Measurements from ENCODE around the gene MEOX1.

MEOX1 gene

GRCh38 chr17:43640491-43641252, 21.1 kb downstream of the MEOX1 start:
- TF ChIP-seq TAF1 (IDR thresholded peaks at IDR 0.05; ENCODE audit: borderline replicate concordance, insufficient read depth, low read length) (no peak), FOXP2 (optimal IDR thresholded peaks at IDR 0.05; ENCODE audit: borderline replicate concordance, extremely low read depth, extremely low read length, insufficient read depth) (no peak), POLR2AphosphoS5 (IDR thresholded peaks at IDR 0.05; ENCODE audit: low read depth, low read length) (no peak), REST (IDR thresholded peaks at IDR 0.05; ENCODE audit: insufficient read depth in 1 of 2, low read depth in 2 of 2, low read length in 2 of 2) (no peak), SIN3A (IDR thresholded peaks at IDR 0.05; ENCODE audit: borderline replicate concordance, insufficient read depth, low read length) (no peak)

- no peak for TF ChIP-seq REST (IDR thresholded peaks at IDR 0.05; ENCODE audit: insufficient read depth in 1 of 2, low read depth in 2 of 2, low read length in 2 of 2)
- TF ChIP-seq FOXP2 (optimal IDR thresholded peaks at IDR 0.05; ENCODE audit: borderline replicate concordance, extremely low read depth, extremely low read length, insufficient read depth), result no peak
- TF ChIP-seq SIN3A (IDR thresholded peaks at IDR 0.05; ENCODE audit: borderline replicate concordance, insufficient read depth, low read length), result no peak
- TF ChIP-seq TAF1 (IDR thresholded peaks at IDR 0.05; ENCODE audit: borderline replicate concordance, insufficient read depth, low read length), result no peak
- TF ChIP-seq POLR2AphosphoS5 (IDR thresholded peaks at IDR 0.05; ENCODE audit: low read depth, low read length), result no peak
Measured at GRCh38 chr17:43637563-43638323, 24.0 kb downstream of the MEOX1 start.

- no peak for TF ChIP-seq FOXP2 (optimal IDR thresholded peaks at IDR 0.05; ENCODE audit: borderline replicate concordance, extremely low read depth, extremely low read length, insufficient read depth)
- no peak for TF ChIP-seq POLR2AphosphoS5 (IDR thresholded peaks at IDR 0.05; ENCODE audit: low read depth, low read length)
- TF ChIP-seq SIN3A (IDR thresholded peaks at IDR 0.05; ENCODE audit: borderline replicate concordance, insufficient read depth, low read length), result no peak
- TF ChIP-seq REST (IDR thresholded peaks at IDR 0.05; ENCODE audit: insufficient read depth in 1 of 2, low read depth in 2 of 2, low read length in 2 of 2), result no peak
- TF ChIP-seq TAF1 (IDR thresholded peaks at IDR 0.05; ENCODE audit: borderline replicate concordance, insufficient read depth, low read length), result no peak
Measured at GRCh38 chr17:43636426-43636825, 25.3 kb downstream of the MEOX1 start.

GRCh38 chr17:43634591-43635125, 27.1 kb downstream of the MEOX1 start:
- no peak for TF ChIP-seq REST (IDR thresholded peaks at IDR 0.05; ENCODE audit: insufficient read depth in 1 of 2, low read depth in 2 of 2, low read length in 2 of 2)
- no peak for TF ChIP-seq SIN3A (IDR thresholded peaks at IDR 0.05; ENCODE audit: borderline replicate concordance, insufficient read depth, low read length)
- no peak for TF ChIP-seq FOXP2 (optimal IDR thresholded peaks at IDR 0.05; ENCODE audit: borderline replicate concordance, extremely low read depth, extremely low read length, insufficient read depth)
- no peak for TF ChIP-seq POLR2AphosphoS5 (IDR thresholded peaks at IDR 0.05; ENCODE audit: low read depth, low read length)
- no peak for TF ChIP-seq TAF1 (IDR thresholded peaks at IDR 0.05; ENCODE audit: borderline replicate concordance, insufficient read depth, low read length)
